Stimulated activated CD8-positive, alpha-beta memory T cell treated with anti-CD3 and anti-CD28 coated beads, Interleukin-4, amount 100 ng/mL, for 24 hours (primary cell): ENCODE results near the gene CPXM1.
"Not testable (repeated sequence)": the region's sequence is repeated elsewhere in the genome, so short reads cannot be mapped to it uniquely, and the experiment has no call there.

Source experiments
- DNase-seq: peaks from one replicate; pipeline ENCODE4 v3.0.0-alpha.2; 2020; ENCODE audit warnings: low read depth

Gene CPXM1

DNA sequence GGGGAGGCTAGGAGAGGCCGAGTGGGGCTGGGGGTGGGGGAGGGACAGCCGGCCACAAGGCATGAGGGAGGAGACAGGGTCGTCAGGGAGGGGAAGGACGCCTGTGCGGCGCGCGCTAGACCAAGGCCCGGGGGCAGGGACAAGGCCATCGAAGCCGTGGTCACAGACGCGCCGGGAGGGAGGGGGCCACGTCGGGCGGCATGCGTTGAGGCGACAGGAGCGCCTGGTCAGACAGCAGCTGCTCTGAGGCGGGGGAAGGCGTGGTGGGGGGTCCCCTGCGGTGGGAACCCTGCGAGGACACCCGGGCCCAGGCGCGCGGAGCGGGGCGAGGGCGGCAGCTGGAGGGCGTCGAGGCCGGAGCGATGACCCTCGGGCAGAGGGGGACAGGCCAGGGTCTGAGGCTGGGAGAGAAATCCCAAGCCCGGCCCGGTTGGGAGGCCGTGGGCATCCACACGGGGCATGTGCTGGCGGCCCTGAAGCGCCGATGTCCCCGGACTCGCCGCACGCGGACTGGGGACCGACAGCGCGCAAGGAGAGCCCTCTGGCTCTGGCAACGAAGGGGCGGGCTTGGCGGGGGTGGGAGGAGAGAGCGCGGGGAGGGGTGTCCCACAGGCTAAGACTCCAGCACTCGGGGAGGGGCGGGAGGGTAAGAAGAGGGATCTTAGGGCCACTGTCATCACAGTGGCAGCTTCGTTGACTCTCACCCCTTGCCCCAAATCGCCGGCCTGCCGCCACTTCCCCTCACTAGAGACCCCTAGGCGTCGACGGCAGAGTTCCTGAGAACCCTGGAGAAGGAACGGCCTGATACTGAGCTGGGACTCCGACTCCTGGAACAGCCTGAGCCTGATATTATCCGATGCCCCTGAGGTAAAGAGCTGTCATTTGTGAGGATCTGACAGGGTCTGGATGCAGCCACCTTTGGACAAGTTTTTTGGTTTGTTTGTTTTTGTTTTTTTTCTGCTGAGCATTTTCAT lies 20.8 kb upstream of the CPXM1 start:
- DNase-seq, result no peak

GRCh38 chr20:2820084-2820895 lies 19.9 kb upstream of the CPXM1 start:
- DNase-seq, result no peak

DNA sequence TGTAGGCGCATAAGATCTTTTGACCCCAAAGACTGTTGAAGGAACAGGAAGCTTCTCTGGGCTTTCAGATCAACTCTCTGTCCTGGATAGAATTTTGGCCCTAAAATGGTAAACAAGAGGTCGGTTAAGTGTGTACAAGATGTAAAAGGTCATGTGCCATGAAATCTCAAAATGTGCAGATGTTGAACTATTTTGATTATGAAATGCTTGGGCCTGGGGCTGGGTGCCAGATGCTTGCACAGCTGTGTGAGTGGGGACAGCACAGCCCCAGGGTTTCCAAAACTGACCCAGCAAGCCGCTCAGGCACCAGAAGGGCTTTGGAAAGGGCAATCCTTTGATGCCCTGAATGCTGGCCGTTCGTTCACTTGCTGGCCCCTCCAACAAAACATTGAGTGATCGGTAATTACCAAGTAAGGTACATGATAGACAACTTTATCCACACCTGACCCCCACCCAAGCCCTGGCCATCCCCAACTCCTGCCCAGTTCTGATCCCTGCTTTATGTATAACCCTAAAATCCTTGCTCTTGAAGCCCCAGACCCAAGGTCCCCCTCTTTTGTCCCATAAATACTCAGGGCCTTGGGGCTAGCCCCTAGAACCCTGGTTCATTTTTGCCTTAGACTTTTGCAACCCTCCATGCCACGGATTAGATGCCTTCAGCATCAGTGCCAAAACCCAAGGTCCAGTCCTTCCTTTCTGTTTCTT lies 17.6 kb upstream of the CPXM1 start:
- no peak for DNase-seq

DNA sequence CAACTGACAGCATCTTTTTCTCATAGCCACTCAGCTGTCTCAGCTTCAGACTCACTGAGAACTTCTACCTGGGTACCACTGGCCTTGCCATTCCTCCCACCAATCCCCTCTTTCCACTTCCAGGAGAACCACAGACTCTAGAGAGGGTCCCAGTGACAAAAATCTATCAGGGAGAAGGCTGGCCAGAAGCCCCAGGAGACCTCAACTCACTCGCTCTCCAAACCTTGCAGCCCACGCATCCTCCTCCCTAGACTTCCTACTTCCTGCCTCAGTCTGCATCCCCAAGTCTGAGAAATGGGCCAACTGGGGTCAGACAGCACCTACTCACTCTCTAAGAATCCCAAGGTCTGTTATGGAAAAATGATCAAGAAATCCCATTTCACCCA lies 16.9 kb upstream of the CPXM1 start:
- DNase-seq, result no peak

GRCh38 chr20:2816583-2817340 lies 16.3 kb upstream of the CPXM1 start:
- DNase-seq, result no peak

DNA sequence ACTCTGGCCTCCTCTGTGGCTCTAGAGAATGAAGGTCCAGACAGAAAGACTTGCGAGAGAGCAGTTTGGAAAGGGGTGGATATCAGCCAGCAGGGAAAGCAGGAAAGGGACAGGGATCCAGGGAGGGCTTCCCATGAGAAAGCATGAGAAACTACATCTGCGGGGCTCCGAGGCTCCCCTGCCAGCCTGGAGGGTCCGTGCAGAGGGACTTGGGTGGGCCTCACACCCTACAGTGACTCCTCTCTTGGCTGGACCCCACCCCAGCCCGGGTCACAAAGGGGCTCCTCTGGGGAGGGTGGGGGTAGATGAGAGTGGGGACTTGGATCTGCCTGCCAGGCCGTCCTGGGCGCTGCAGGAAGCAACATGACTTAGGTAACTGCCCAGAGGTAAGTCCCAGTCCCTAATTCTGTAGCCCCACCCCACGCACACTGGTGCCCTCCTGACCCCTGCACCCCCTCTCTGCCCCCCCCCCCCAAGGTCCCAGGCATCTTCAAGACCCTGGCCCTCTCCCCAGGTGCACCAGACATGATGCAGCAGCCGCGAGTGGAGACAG lies 15.7 kb upstream of the CPXM1 start, which contains the start of gene TMEM239:
Gene TMEM239, plus strand, starts transcription at position 335 of the 553 bp plus-strand sequence. Its CDS starts 191 bp downstream, at position 526.
- DNase-seq, result no peak

DNA sequence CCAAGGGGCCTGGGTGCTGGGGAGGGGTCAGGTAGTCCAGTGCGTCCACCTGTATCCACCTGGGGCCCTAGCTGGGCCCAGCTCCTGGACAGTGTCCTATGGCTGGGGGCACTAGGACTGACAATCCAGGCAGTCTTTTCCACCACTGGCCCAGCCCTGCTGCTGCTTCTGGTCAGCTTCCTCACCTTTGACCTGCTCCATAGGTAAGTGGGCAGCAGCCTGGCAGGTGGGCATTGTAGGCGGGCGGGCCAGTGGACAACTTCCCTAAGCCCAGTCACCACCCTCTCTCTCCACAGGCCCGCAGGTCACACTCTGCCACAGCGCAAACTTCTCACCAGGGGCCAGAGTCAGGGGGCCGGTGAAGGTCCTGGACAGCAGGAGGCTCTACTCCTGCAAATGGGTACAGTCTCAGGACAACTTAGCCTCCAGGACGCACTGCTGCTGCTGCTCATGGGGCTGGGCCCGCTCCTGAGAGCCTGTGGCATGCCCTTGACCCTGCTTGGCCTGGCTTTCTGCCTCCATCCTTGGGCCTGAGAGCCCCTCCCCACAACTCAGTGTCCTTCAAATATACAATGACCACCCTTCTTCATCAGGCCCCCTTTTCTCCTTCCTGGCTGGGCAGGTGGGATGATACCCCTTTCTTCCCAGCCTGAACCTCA lies 14.9 kb upstream of the CPXM1 start:
- DNase-seq, result no peak

GRCh38 chr20:2814587-2815051 lies 14.2 kb upstream of the CPXM1 start, which contains the start of gene C20orf141:
TSS of gene C20orf141 (plus strand) at chr20:2814987. CDS start at chr20:2815185, 198 bp downstream.
- no peak for DNase-seq

- DNase-seq, result no peak
These were observed 13.6 kb upstream of the CPXM1 start for GRCh38 chr20:2814076-2814475.

DNA sequence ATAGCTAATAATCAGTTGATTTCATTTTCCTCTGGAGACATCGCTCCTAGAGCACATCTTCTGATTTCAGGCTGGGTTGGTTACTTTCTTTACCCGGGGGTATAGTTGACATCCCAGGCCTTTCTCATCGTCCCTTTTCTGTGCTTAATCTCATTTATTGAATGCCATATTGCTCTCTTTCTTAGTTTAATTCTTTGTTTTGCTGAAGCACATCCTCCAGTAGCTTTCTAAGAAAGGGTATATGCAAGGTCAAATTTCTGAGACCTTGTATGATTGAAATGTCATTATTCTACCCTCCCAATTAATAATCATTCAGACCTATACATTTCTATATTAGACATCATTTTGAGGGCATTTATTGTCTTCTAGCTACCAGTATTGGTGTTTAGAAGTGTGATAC lies 11.8 kb upstream of the CPXM1 start:
- DNase-seq, result no peak

DNA sequence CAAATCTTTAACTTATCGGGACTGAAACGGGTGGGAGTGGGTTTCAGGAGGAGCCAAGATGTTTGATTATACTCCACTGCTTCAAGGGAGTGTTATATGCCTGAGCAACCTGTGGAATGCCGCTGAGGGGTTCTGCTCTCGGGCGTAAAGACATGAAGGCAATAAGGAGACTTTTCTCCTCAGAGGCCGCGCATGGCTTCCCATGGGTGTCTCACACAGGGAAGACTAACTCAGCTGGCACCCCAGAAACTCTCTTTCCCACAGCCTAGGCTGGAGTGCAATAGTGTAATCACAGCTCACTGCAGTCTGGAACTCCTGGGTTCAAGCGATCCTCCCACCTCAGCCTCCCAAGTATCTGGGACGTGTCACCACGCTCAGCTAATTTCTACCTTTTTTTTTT lies 9.3 kb upstream of the CPXM1 start:
- no peak for DNase-seq

- not testable (repeated sequence) for DNase-seq
These were observed 7.5 kb upstream of the CPXM1 start for GRCh38 chr20:2807929-2808328.

DNA sequence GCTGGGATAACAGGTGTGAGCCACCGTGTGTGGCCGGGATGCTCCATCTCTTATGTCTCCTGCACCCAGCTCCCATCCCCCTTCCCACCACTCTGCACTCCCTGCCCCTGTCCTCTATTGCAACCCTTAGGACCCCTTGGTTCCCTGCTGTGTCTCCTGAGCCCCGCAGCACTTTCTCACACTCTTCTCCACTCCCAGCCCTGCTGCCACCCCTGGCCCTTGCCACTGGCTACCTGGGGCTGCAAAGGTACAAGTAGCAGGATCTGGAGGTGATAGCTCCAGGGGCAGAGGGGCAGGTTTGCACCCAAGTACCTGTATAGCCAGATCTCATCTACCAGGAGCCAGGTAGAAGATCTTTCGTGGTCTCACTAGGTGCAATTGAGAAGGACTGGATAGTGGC lies 6.6 kb upstream of the CPXM1 start:
- DNase-seq, result no peak

DNA sequence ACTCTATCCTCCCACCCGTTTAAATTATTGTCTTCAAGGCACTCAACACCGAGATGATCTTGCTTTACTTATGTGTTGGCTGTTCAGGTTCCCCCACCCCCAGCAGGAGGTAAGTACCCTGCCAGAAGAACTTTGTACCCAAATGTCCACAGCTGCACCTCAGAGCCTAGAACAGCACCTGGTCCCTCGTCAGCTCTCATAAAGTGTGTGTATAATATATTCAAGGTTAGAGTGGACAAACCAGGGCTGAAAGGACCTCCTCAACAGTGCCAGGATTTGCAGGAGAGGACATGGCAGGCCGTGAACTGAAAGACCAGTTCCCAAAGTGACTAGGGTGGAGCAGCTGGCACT lies 5.9 kb upstream of the CPXM1 start:
- no peak for DNase-seq

DNA sequence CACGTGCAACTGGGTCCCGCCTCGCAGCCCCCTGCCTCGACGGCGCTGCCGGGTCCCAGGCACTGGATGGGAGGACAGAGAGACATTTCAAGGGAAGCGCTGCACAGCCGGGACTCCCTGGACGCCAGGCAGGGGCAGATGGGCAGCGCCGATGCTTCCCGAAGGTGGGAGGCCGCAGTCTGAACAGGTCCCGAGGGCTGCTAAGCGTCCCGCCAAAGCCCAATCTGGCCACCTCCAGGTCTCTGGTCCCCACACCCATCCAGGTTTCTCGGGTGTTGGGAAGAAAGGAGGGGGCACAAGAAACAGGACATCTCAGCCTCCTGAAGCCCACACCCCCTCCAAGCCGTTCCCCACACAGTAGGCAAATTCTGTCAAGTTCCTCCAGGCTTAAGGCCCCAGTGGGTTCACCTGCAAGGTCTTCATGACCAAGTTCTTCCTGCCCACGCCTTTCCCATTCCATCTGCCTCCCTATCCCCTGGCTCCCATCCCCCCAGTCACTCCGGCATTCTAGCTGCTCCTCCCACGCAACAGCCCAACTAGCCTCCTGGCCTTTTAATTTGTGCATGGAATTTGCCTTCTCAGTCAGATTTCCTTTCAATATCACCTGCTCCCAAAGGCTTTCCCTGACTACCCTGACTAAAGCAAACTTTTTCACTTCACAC lies 5.4 kb upstream of the CPXM1 start:
- DNase-seq, result no peak

DNA sequence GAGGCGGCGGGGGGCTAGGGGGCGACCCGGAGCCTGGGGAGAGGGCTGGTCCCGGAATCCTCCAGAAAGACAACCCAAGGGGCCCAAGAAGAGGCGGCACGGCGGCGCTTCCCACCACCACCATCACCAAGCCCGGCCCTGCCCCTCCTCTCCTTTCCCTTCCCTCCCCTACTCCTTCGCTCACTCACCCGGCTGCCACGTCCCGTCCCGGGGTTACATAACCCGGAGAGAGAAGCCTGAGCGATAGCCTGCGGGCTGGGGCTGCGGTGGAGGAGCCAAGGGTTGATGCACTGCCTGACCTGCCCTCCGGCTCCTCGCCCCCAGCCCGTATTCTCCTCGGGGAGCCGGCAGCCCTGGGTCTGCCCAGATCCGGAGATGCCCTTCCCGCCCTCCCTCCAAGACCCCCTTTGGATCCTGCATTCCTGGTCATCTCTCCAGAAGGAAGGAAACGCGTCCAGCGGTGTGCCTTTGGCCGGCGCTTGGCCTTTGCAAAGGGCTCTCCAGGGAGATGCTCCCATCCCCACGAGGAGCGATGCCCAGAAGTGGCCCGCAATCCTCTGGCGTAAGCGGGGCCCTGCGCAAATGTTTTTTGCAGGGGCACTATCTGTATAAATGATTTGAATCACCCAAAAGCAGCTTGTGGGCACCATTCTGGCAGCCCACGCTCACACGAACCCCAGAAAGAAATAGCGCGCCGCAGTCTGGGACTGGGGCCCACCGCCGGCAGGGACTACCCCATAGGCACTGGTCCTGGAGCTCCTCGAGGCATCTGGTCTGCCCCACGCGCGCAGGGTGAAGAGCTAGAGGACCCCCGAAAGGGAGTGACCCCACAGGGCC lies 4.6 kb upstream of the CPXM1 start:
- DNase-seq, result no peak

GRCh38 chr20:2804041-2804828 lies 3.8 kb upstream of the CPXM1 start:
- DNase-seq, result no peak

- DNase-seq, result no peak
These were observed 880 bp upstream of the CPXM1 start for GRCh38 chr20:2801286-2801728.
